Hypothalamus (tissue), 51 donors: ENCODE results near the gene ZNF471.

Source experiments
- DNase-seq, 51 donors: peaks; one replicate each; lab custom pipeline; 2025; lab: John Stamatoyannopoulos, UW

ZNF471 gene

GRCh38 chr19:56507446-56508289, at the start of gene ZNF471:
Gene ZNF471 (plus strand): TSS chr19:56507855. CDS start chr19:56511572, 3,717 bp downstream.
- peak; percentile 76 to 99 (median 97) for DNase-seq

- DNase-seq, result peak in 1 of 51 donors; percentile 1
Observed at GRCh38 chr19:56474308-56474707, 33.3 kb upstream of the ZNF471 start.

GRCh38 chr19:56476093-56476492, 31.6 kb upstream of the ZNF471 start:
- peak in 3 of 51 donors; percentile 0 to 3 (median 1) for DNase-seq

GRCh38 chr19:56476651-56477428, 30.8 kb upstream of the ZNF471 start, which contains the start of gene ZNF667:
Gene ZNF667 (minus strand): TSS chr19:56477345. CDS start chr19:56462370, 14,975 bp downstream.
- peak in 29 of 51 donors; percentile 9 to 79 (median 39) for DNase-seq

GRCh38 chr19:56477429-56478338, 30.0 kb upstream of the ZNF471 start:
- peak; percentile 73 to 100 (median 92) for DNase-seq

GRCh38 chr19:56491399-56491798, 16.3 kb upstream of the ZNF471 start:
- DNase-seq, result no peak

- DNase-seq, result no peak
Observed at GRCh38 chr19:56504581-56504980, 3.1 kb upstream of the ZNF471 start.

GRCh38 chr19:56508290-56508778, 679 bp downstream of the ZNF471 start:
- peak in 6 of 51 donors; percentile 10 to 61 (median 28) for DNase-seq

GRCh38 chr19:56525214-56525860, 17.7 kb downstream of the ZNF471 start:
- no peak for DNase-seq

- DNase-seq, result no peak
Observed at GRCh38 chr19:56537442-56537841, 29.8 kb downstream of the ZNF471 start.

- peak; percentile 70 to 99 (median 90) for DNase-seq
Observed at GRCh38 chr19:56538254-56538760, 30.7 kb downstream of the ZNF471 start.

- DNase-seq, result peak in 27 of 51 donors; percentile 13 to 88 (median 61)
Observed at GRCh38 chr19:56538761-56539263, 31.2 kb downstream of the ZNF471 start, which contains the start of gene ZFP28. Gene ZFP28 (plus strand): TSS chr19:56538948. CDS start chr19:56539019, 71 bp downstream.

GRCh38 chr19:56543776-56544175, 36.1 kb downstream of the ZNF471 start:
- no peak for DNase-seq

- no peak for DNase-seq
Observed at GRCh38 chr19:56547535-56547934, 39.9 kb downstream of the ZNF471 start.

GRCh38 chr19:56554272-56554869, 46.7 kb downstream of the ZNF471 start:
- DNase-seq, result no peak

- no peak for DNase-seq
Observed at GRCh38 chr19:56562766-56563165, 55.1 kb downstream of the ZNF471 start.

- peak in 24 of 51 donors; percentile 8 to 67 (median 44) for DNase-seq
Observed at GRCh38 chr19:56566904-56567273, 59.2 kb downstream of the ZNF471 start.

GRCh38 chr19:56567274-56568120, 59.8 kb downstream of the ZNF471 start, which contains the start of gene ZNF470:
Gene ZNF470 (plus strand): TSS chr19:56567468. CDS start chr19:56570312, 2,844 bp downstream.
- peak; percentile 47 to 95 (median 87) for DNase-seq
